MV-4-11 (cell line): ENCODE data around the gene ST8SIA1.

Experiments
- DNase-seq: peaks from one replicate; lab custom pipeline; 2025; lab: John Stamatoyannopoulos, UW

ST8SIA1 gene

GRCh38 chr12:22242726-22243125 lies 91.8 kb downstream of the ST8SIA1 start:
- DNase-seq = no peak

GRCh38 chr12:22238211-22238610 lies 96.3 kb downstream of the ST8SIA1 start:
- DNase-seq = no peak

DNA sequence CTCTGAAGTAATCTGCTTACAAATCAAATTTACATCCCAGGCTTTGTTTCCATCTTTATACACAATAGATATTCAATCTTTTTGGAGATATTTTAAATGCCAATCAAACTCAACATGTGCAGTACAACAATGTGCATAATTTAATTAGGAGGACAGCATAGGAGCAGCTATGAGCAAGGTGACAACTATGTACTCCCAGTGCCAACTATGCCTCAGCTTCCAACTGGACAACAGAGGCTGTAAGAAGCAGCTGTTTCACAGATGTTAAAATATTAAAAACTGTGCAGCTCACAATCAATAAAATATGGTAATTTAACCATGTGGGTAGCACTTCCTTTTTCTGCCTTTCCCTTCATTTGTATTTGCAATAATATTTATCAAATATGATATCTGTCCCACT lies 99.9 kb downstream of the ST8SIA1 start:
- DNase-seq = no peak

DNA sequence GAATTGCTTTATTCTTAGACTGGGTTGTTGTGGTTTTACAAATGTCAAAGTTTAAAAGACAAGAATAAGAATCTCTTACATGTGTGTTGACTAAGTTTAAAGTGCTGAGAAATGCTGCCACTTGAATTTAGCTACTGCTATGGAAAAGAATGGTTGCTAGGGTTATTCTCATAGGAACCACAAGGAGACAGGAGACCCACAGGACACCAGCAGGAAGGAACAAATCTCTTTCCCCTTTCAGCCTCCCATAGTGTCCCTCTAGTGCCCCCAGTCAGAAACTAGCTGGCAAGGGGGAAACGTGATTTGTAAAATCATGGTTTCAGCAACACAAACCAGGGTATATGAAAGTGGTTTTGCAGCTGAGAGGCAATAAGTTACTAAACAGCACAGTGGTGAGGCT lies 102.7 kb downstream of the ST8SIA1 start:
- no peak for DNase-seq

DNA sequence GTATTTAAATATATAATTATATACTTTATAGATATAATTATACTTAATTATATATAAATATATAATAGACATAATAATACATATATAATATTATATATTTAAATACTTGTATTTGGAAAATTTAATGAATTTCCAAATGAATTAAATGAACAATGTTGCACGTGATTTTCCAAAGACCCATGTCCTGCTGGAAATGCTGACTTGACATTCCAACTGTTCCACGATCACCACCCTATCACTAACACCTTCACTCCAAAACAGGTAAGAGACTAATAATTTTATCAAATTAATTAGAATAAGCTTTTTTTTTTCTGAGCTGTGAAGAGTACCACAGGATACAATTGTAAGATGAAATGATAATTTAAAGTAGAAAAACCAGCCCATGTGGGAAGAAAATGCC lies 103.4 kb downstream of the ST8SIA1 start:
- no peak for DNase-seq

GRCh38 chr12:22230280-22230794 lies 104.2 kb downstream of the ST8SIA1 start:
- no peak for DNase-seq

- no peak for DNase-seq
Measured at GRCh38 chr12:22229652-22230279, 104.7 kb downstream of the ST8SIA1 start.

- no peak for DNase-seq
Measured at GRCh38 chr12:22228022-22228875, 106.3 kb downstream of the ST8SIA1 start.

DNA sequence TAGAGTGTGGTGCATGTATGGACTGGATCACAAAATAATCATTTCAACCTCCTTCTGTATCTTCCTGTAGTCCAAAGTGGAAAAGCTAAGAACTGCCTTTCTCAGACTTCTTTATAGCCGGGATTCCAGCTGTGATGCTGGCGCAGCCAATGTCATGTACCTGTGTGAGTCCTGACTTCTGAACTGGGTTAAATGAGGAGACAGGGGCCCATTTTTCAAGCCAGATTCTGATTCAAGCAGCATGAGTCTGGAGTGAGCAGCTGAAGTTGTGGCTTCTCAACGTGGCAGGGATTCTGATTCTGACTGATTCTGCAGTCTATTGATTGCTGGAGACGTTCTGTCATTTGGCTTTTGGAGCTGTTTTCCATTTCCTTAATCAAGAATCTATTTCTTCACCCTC lies 111.2 kb downstream of the ST8SIA1 start:
- no peak for DNase-seq

DNA sequence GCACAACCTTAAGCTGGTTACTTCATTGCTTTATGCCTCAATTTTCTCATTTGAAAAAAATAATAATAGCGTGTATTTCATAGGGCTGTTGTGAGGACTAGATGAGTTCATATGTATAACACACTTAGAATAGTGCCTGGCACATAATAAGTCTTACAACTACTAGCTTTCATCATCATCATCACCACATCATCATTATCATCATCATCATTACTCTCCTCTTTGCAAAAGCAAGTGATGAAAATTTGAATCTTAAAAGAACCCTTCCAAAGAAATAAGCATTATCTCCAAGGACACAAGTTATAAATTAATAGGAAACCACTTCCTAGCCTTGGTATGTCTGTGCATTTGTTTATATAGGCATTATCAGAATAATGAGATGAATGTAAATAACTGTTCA lies 117.0 kb downstream of the ST8SIA1 start:
- no peak for DNase-seq

GRCh38 chr12:22215467-22216253 lies 118.8 kb downstream of the ST8SIA1 start:
- peak; percentile 42 for DNase-seq

GRCh38 chr12:22211128-22211527 lies 123.4 kb downstream of the ST8SIA1 start:
- no peak for DNase-seq

GRCh38 chr12:22209422-22209821 lies 125.1 kb downstream of the ST8SIA1 start:
- no peak for DNase-seq

- DNase-seq = no peak
Measured at GRCh38 chr12:22206111-22206728, 128.3 kb downstream of the ST8SIA1 start.

DNA sequence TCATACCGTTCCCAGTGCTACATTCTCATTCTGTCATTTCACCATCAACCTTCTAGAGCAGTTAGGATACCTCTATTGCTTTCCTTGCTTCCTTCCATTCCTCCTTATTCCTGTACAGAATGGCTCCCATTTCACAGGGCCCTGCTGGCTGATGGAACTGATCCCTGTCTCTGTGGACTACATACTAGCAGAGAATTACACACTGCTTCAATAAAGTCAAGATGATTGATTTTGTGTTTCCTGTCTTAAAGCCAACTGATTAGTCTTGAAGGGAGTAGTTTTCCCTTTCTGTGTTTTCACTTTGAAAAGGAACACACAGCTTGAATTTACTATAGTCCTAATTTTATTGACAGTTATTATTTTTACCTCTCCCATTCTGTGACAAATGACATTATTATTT lies 130.1 kb downstream of the ST8SIA1 start:
- no peak for DNase-seq

DNA sequence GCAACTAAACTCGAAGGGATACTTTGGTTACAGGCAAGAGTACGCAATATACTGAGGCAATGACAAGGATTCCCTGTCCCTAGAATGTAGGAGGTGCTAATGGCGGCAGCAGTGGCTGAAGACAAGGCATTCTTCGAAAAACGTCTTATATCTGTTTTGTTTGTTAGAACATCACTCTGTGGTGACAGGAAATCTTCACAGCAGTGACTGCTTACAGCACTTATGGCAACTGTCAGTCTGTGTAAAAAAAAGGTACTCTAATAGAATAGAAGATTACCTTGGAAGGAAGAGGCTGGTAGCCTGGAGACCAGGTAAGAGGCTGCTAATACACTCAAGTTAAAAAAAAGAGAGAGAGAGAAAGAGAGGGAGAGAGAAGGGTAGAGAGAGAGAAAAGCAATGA lies 131.7 kb downstream of the ST8SIA1 start:
- DNase-seq = no peak

GRCh38 chr12:22201101-22201500 lies 133.4 kb downstream of the ST8SIA1 start:
- no peak for DNase-seq

- no peak for DNase-seq
Measured at GRCh38 chr12:22196236-22196635, 138.3 kb downstream of the ST8SIA1 start.

GRCh38 chr12:22190969-22191368 lies 143.5 kb downstream of the ST8SIA1 start:
- DNase-seq = no peak

DNA sequence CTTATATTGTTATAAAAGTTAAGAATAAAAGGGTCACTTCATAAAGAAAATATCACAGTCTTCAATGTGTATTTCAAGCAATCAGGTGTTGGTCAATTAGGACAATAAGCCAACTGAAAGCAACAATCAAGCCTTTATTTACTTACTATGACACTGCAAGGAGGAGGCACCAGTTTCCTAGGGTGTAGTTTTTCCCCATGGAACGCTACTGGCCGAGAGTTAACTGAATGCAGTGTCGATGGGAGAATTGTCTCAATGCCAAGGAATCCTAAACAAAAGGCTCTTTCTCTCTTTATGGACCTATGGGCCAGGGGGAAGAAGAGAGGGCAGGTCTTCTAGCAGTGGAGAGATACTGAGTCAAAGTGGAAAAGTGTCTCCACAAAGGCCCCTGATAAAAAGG lies 146.1 kb downstream of the ST8SIA1 start:
- DNase-seq = no peak

DNA sequence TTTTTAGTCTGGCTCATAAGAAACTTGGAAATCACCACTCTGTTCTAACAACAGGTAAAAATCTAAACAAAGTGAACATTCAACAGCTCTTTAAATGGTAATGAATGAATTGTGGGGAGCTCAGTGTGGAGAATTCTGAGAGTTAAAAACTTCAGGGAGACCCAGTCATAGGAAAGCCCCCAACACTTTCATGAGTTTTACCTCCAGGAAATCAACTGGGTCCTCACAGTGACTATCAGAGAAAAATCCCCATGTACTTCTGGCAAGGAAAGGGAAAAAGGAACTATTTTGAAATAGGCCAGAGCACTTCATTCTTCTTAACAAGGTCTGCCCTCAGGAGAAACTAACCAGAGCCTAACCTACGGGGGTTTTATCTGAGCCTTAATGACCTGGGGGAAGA lies 153.8 kb downstream of the ST8SIA1 start:
- no peak for DNase-seq

GRCh38 chr12:22173177-22173576 lies 161.3 kb downstream of the ST8SIA1 start:
- DNase-seq = no peak
